ENCODE results near the gene ANGPTL7.

GRCh38 chr1:11157867-11158266, 31.3 kb upstream of the ANGPTL7 start:
- TF ChIP-seq CTCF (IDR thresholded peaks at IDR 0.05; ENCODE audit: control extremely low read depth in 1 of 3, insufficient read depth in 1 of 3, low read depth in 1 of 3, low read length in 3 of 3) (no peak), POLR2A (IDR thresholded peaks at IDR 0.05; ENCODE audit: control extremely low read depth in 1 of 2, low read depth in 2 of 2, low read length in 2 of 2) (no peak), TAF1 (IDR thresholded peaks at IDR 0.05; ENCODE audit: low read depth, low read length) (no peak), KDM1A (IDR thresholded peaks at IDR 0.05; ENCODE audit: borderline replicate concordance, low read length) (no peak), POLR2AphosphoS5 (IDR thresholded peaks at IDR 0.05; ENCODE audit: low read depth, low read length) (no peak), SIN3A (conservative IDR thresholded peaks at IDR 0.05 in 1 of 2, IDR thresholded peaks at IDR 0.05 in 1 of 2; ENCODE audit: low read depth in 1 of 2, low read length in 2 of 2) (no peak), RNF2 (IDR thresholded peaks at IDR 0.05; ENCODE audit: borderline replicate concordance, low read depth, low read length, missing control alignments, poor library complexity, severe bottlenecking) (no peak), USF2 (IDR thresholded peaks at IDR 0.05; ENCODE audit: low read length) (no peak), HDAC6 (IDR thresholded peaks at IDR 0.05; ENCODE audit: low read depth, low read length) (no peak), EZH2 (IDR thresholded peaks at IDR 0.05; ENCODE audit: low read depth, low read length, severe bottlenecking) (no peak), GTF2F1 (IDR thresholded peaks at IDR 0.05; ENCODE audit: borderline replicate concordance, low read depth, low read length) (no peak), SRF (IDR thresholded peaks at IDR 0.05; ENCODE audit: low read depth, low read length) (no peak)

All from H1 (cell line).